DND-41 (cell line): ENCODE measurements around the gene LSP1.

Experiments used
- ATAC-seq: fragments of 200-7000 bp; cut with Tn5 transposase; 3 replicates; pipeline ENCODE4 v1.9.1; 2021; ENCODE audit warnings: low read depth; ENCODE audit not compliant: insufficient read depth
- DNase-seq: peaks from one replicate; pipeline ENCODE4 v3.0.0-alpha.2; 2020
- H2AFZ ChIP-seq: 2 replicates; pipeline ENCODE4 v1.6.0; 2012; ENCODE audit warnings: low read depth, low read length
- H3K27ac ChIP-seq: 2 replicates; pipeline ENCODE4 v1.5.1; 2012; ENCODE audit warnings: low read length, inconsistent platforms
- H3K27me3 ChIP-seq: fragments of 200-600 bp; sonication (generic); 2 replicates; pipeline ENCODE4 v1.6.0; 2012; ENCODE audit warnings: low read length, mild to moderate bottlenecking, inconsistent platforms; ENCODE audit not compliant: insufficient read depth, poor library complexity
- H3K36me3 ChIP-seq: 2 replicates; pipeline ENCODE4 v1.5.1; 2012; ENCODE audit warnings: low read length, inconsistent platforms; ENCODE audit not compliant: insufficient read depth
- H3K4me1 ChIP-seq: 2 replicates; pipeline ENCODE4 v1.5.1; 2012; ENCODE audit warnings: mild to moderate bottlenecking, low read length; ENCODE audit not compliant: insufficient read depth
- H3K4me2 ChIP-seq: 2 replicates; pipeline ENCODE4 v1.6.0; 2012; ENCODE audit warnings: mild to moderate bottlenecking, moderate library complexity, low read length, inconsistent platforms; ENCODE audit not compliant: insufficient read depth
- H3K4me3 ChIP-seq, 2 experiments: fragments of 200-600 bp in 1 of 2; shearing (Covaris generic) in 1 of 2; 2 replicates each; pipeline ENCODE4 v1.5.1; 2012 to 2016; ENCODE audit warnings: inconsistent platforms in 2 of 2, low read length in 2 of 2, mild to moderate bottlenecking in 2 of 2, low read depth in 1 of 2, moderate library complexity in 1 of 2
- H3K79me2 ChIP-seq: 2 replicates; pipeline ENCODE4 v1.6.0; 2012; ENCODE audit warnings: low read length, inconsistent platforms; ENCODE audit not compliant: insufficient read depth
- H3K9ac ChIP-seq: 2 replicates; pipeline ENCODE4 v1.6.0; 2012; ENCODE audit warnings: low read depth, mild to moderate bottlenecking, inconsistent platforms, low read length, moderate library complexity
- H3K9me3 ChIP-seq: 2 replicates; pipeline ENCODE4 v1.5.1; 2012; ENCODE audit warnings: low read length, moderate library complexity, mild to moderate bottlenecking, inconsistent platforms; ENCODE audit not compliant: insufficient read depth, severe bottlenecking
- H4K20me1 ChIP-seq: 2 replicates; pipeline ENCODE4 v1.6.0; 2012; ENCODE audit warnings: low read length; ENCODE audit not compliant: insufficient read depth
- CTCF ChIP-seq: IDR thresholded peaks from 2 replicates; pipeline ENCODE4 v1.5.1; 2012; ENCODE audit warnings: borderline replicate concordance, low read length, moderate library complexity, mild to moderate bottlenecking; ENCODE audit not compliant: poor library complexity, severe bottlenecking; ENCODE audit errors: extremely low read depth
- EZH2 ChIP-seq: IDR thresholded peaks from 3 replicates; pipeline ENCODE4 v1.6.1; 2012; ENCODE audit warnings: borderline replicate concordance, low read depth, mild to moderate bottlenecking, moderate library complexity, low read length, inconsistent platforms; ENCODE audit not compliant: severe bottlenecking

LSP1 gene

GRCh38 chr11:1932105-1932480 is 79.2 kb downstream of the LSP1 start:
- ATAC-seq (no peak), DNase-seq (no peak)
- Histone ChIP-seq H3K79me2 (no peaks in the 10 kb centered on the region), H3K4me2 (no peak overlapping the region), H3K27me3 (no peaks in the 10 kb centered on the region), H3K9me3 (no peaks in the 10 kb centered on the region), H3K9ac (no peak overlapping the region), H3K4me3 (no peak overlapping the region), H2AFZ (no peak overlapping the region), H3K27ac (no peak overlapping the region), H3K4me1 (no peaks in the 10 kb centered on the region), H3K36me3 (no peaks in the 10 kb centered on the region), H4K20me1 (no peaks in the 10 kb centered on the region)
- TF ChIP-seq EZH2 (no peak), CTCF (no peak)

- Histone ChIP-seq H3K27me3 (no peaks in the 10 kb centered on the region), H3K9me3 (no peaks in the 10 kb centered on the region), H3K27ac (no peak overlapping the region), H3K4me1 (no peaks in the 10 kb centered on the region), H3K4me2 (no peak overlapping the region), H4K20me1 (no peaks in the 10 kb centered on the region), H3K4me3 (no peak overlapping the region), H3K79me2 (no peaks in the 10 kb centered on the region), H3K9ac (no peak overlapping the region), H2AFZ (no peak overlapping the region), H3K36me3 (no peaks in the 10 kb centered on the region)
- DNase-seq: no peak
- TF ChIP-seq EZH2 (no peak), CTCF (no peak)
- no peak for ATAC-seq
Measured at GRCh38 chr11:1932681-1933080, 79.8 kb downstream of the LSP1 start.

GRCh38 chr11:1933416-1934334 is 80.8 kb downstream of the LSP1 start:
- no peak overlapping the region for H3K27ac ChIP-seq
- no peak overlapping the region for H3K4me3 ChIP-seq
- H3K4me1 ChIP-seq: no peaks in the 10 kb centered on the region
- no peaks in the 10 kb centered on the region for H3K9me3 ChIP-seq
- H2AFZ ChIP-seq: no peak overlapping the region
- TF ChIP-seq CTCF (no peak), EZH2 (no peak)
- H3K9ac ChIP-seq: no peak overlapping the region
- H3K79me2 ChIP-seq: no peaks in the 10 kb centered on the region
- no peaks in the 10 kb centered on the region for H3K36me3 ChIP-seq
- no peak for DNase-seq
- no peak for ATAC-seq
- no peaks in the 10 kb centered on the region; the same call in 1 of the 2 replicates for H4K20me1 ChIP-seq
- no peak overlapping the region for H3K4me2 ChIP-seq
- no peaks in the 10 kb centered on the region for H3K27me3 ChIP-seq
